ENCODE measurements around the gene CCDC60. TPM values are rescaled to one million over a fixed set of nuclear protein-coding genes. Genes with fewer than 3 reads are reported as not detected.

CCDC60 gene
- total and polyA plus RNA-seq, 12 donors = not detected

DNA sequence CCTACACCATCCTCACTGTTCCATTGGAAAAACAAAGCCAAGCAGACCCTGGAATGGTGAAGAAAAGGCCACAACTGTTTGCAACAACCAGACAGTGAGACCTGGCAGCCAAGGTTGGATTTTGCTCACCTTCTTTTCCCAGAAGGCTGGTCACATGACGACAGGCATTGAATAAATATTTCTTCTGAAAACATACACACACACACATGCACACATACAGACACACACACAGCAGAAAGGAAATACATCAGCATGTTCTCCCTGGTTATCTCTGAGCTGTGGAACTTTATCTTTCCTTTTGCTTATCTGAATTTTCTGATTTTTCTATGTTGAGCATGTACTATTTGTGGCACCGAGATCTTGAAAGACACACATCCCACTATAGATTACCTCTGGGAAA is 38.0 kb upstream of the CCDC60 start:
- Histone ChIP-seq H3K27me3 (peaks cover 0 to 8% (median 0%) of the 10 kb centered on the region in 7 donors), H3K36me3 (no peaks in the 10 kb centered on the region), H3K4me3 (no peak overlapping the region), H3K9me3 (no peaks in the 10 kb centered on the region), H3K27ac (no peak overlapping the region), H3K4me1 (peaks cover 0 to 11% (median 6%) of the 10 kb centered on the region in 9 donors)
- DNase-seq (no peak), ATAC-seq (no peak)
- WGBS, 2 donors = 25 to 26% methylated on average over 2 of the region's 2 CpGs
- intact Hi-C loops (cut with DNase I) = no loop called here
- TF ChIP-seq, protein P1, sequence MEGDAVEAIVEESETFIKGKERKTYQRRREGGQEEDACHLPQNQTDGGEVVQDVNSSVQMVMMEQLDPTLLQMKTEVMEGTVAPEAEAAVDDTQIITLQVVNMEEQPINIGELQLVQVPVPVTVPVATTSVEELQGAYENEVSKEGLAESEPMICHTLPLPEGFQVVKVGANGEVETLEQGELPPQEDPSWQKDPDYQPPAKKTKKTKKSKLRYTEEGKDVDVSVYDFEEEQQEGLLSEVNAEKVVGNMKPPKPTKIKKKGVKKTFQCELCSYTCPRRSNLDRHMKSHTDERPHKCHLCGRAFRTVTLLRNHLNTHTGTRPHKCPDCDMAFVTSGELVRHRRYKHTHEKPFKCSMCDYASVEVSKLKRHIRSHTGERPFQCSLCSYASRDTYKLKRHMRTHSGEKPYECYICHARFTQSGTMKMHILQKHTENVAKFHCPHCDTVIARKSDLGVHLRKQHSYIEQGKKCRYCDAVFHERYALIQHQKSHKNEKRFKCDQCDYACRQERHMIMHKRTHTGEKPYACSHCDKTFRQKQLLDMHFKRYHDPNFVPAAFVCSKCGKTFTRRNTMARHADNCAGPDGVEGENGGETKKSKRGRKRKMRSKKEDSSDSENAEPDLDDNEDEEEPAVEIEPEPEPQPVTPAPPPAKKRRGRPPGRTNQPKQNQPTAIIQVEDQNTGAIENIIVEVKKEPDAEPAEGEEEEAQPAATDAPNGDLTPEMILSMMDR (IDR thresholded peaks at IDR 0.05) = no peak

DNA sequence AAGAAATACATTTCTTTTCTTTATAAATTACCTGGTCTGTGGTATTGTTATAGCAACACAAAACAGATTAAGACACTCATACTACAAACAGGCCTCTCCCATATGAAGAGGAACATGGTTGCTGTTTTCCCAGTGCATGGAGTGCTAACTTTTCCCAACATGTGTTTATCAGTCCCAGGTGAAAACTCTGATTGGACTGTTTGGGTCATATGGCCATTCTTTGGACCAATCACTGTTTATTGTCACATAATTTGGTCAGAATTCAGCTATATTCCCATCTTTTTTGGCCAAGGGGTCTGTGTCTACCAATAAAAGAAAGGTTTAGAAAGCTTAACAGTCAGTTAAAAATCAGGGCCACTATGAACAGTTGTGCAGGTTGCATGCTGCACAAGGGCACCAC is 35.4 kb upstream of the CCDC60 start:
- intact Hi-C loops (cut with DNase I) = no loop called here
- no peak for DNase-seq
- TF ChIP-seq, protein P1 (IDR thresholded peaks at IDR 0.05) = no peak

GRCh38 chr12:119301379-119301778 is 33.1 kb upstream of the CCDC60 start:
- H3K27ac ChIP-seq = no peak overlapping the region
- H3K36me3 ChIP-seq = no peaks in the 10 kb centered on the region
- TF ChIP-seq, protein P1 (IDR thresholded peaks at IDR 0.05) = peak in 2 of 9 donors; percentile 25 to 28
- DNase-seq (no peak), ATAC-seq (peak in 1 of 8 donors; percentile 56)
- H3K4me3 ChIP-seq = no peak overlapping the region
- H3K9me3 ChIP-seq = no peaks in the 10 kb centered on the region
- WGBS, 2 donors = 65 to 73% methylated on average over 9 of the region's 9 CpGs
- H3K27me3 ChIP-seq = no peaks in the 10 kb centered on the region
- H3K4me1 ChIP-seq = peaks cover 0 to 10% (median 6%) of the 10 kb centered on the region in 9 donors
- intact Hi-C loops (cut with DNase I) = no loop called here

More for the DNA sequence above, 35.4 kb upstream of the CCDC60 start:
- no peaks in the 10 kb centered on the region for H3K9me3 ChIP-seq
- ATAC-seq = no peak
- no peaks in the 10 kb centered on the region for H3K36me3 ChIP-seq
- H3K27me3 ChIP-seq = peaks cover 0 to 8% (median 0%) of the 10 kb centered on the region in 7 donors
- H3K27ac ChIP-seq = no peak overlapping the region
- H3K4me3 ChIP-seq = no peak overlapping the region
- peaks cover 0 to 11% (median 6%) of the 10 kb centered on the region in 9 donors for H3K4me1 ChIP-seq

DNA sequence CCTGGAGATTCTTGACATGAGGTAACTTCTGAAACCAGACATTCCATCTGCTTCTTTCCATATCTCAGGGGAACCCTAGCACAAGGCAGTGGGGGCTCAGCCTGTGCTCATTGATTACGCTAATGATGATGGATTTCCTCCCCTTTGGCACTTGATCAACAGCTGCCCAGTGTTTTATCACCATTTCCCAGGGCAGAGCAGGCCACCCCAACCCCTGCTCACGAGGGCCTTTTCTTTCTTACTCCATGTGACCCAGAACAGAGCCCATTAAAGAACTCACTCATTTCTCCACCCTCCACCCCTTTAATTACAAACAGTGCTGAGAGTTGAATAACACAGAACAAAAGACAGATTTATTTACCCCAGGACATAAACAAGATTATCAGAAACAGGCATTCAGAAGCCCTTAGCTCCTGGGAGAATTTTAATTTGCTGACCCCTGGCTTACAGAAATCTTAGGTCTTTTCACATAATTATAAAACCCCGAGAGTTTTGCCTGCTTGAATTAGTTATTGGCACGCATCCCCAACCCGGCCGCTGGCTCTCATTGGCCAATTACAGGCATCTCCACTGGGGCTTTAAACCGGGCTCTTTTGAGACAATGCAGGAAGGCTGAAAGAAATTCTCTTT is 32.0 kb upstream of the CCDC60 start:
- TF ChIP-seq, protein P1 (IDR thresholded peaks at IDR 0.05) = no peak
- Histone ChIP-seq H3K27me3 (no peaks in the 10 kb centered on the region), H3K9me3 (no peaks in the 10 kb centered on the region), H3K27ac (no peak overlapping the region), H3K4me1 (no peaks in the 10 kb centered on the region), H3K36me3 (no peaks in the 10 kb centered on the region), H3K4me3 (no peak overlapping the region)
- ATAC-seq (no peak), DNase-seq (no peak)
- intact Hi-C loops (cut with DNase I) = no loop called here
- WGBS, 2 donors = 55 to 60% methylated on average over 7 of the region's 7 CpGs
